C4-2B (cell line): ENCODE results near the gene COL13A1.

Source experiments
- H3K27ac ChIP-seq: fragments of 450-650 bp; 2 replicates; pipeline ENCODE4 v1.5.1; 2017
- CTCF ChIP-seq: fragments of 450-650 bp; conservative IDR thresholded peaks from 2 replicates; pipeline ENCODE4 v1.5.1; 2017; ENCODE audit warnings: mild to moderate bottlenecking
- ZFX ChIP-seq: fragments of 450-650 bp; IDR thresholded peaks from 2 replicates; pipeline ENCODE4 v1.6.1; 2017

COL13A1 gene

GRCh38 chr10:69915215-69915560 lies 113.5 kb downstream of the COL13A1 start:
- TF ChIP-seq CTCF (no peak), ZFX (no peak)
- H3K27ac ChIP-seq: no peak overlapping the region

GRCh38 chr10:69916118-69916517 lies 114.4 kb downstream of the COL13A1 start:
- no peak overlapping the region for H3K27ac ChIP-seq
- TF ChIP-seq CTCF: no peak
- TF ChIP-seq ZFX: no peak

GRCh38 chr10:69918036-69918435 lies 116.3 kb downstream of the COL13A1 start:
- H3K27ac ChIP-seq: no peak overlapping the region
- TF ChIP-seq CTCF (no peak), ZFX (no peak)

GRCh38 chr10:69919250-69919649 lies 117.5 kb downstream of the COL13A1 start:
- TF ChIP-seq ZFX (no peak), CTCF (no peak)
- no peak overlapping the region for H3K27ac ChIP-seq

- H3K27ac ChIP-seq: no peak overlapping the region
- TF ChIP-seq ZFX (no peak), CTCF (no peak)
These were observed 123.4 kb downstream of the COL13A1 start for GRCh38 chr10:69925111-69925510.

GRCh38 chr10:69928339-69928738 lies 126.6 kb downstream of the COL13A1 start:
- TF ChIP-seq ZFX (no peak), CTCF (no peak)
- no peak overlapping the region for H3K27ac ChIP-seq

- no peak overlapping the region for H3K27ac ChIP-seq
- TF ChIP-seq CTCF (no peak), ZFX (no peak)
These were observed 127.9 kb downstream of the COL13A1 start for GRCh38 chr10:69929575-69929974.
